MM.1S (cell line): ENCODE results near the gene SNRPB2.

ENCODE experiments used
- DNase-seq: peaks from one replicate; pipeline ENCODE4 v3.0.0-alpha.2; 2015
- H2AFZ ChIP-seq: fragments of 300-600 bp; sonication (generic); 2 replicates; pipeline ENCODE4 v1.6.0; 2016; ENCODE audit warnings: antibody characterized with exemption, low read length
- H3F3A ChIP-seq: fragments of 300-600 bp; sonication (generic); 2 replicates; pipeline ENCODE4 v1.6.1; 2016; ENCODE audit warnings: mild to moderate bottlenecking, antibody characterized with exemption, low read length, moderate library complexity, mixed read lengths; ENCODE audit not compliant: insufficient read depth
- H3K27ac ChIP-seq: fragments of 300-600 bp; sonication (generic); 2 replicates; pipeline ENCODE4 v1.5.1; 2016; ENCODE audit warnings: mild to moderate bottlenecking, low read length
- H3K27me3 ChIP-seq: fragments of 300-600 bp; sonication (generic); replicated peaks from 2 replicates; pipeline ENCODE4 v1.6.0; 2016; ENCODE audit warnings: low read length; ENCODE audit not compliant: insufficient read depth
- H3K36me3 ChIP-seq: fragments of 300-600 bp; sonication (generic); replicated peaks from 2 replicates; pipeline ENCODE4 v1.6.1; 2016; ENCODE audit warnings: mild to moderate bottlenecking, low read length, mixed read lengths; ENCODE audit not compliant: insufficient read depth
- H3K4me1 ChIP-seq: fragments of 300-600 bp; sonication (generic); 2 replicates; pipeline ENCODE4 v1.6.1; 2016; ENCODE audit warnings: low read length, mixed read lengths
- H3K4me2 ChIP-seq: fragments of 300-600 bp; sonication (generic); 2 replicates; pipeline ENCODE4 v1.6.0; 2016; ENCODE audit warnings: low read depth, low read length
- H3K4me3 ChIP-seq: fragments of 300-600 bp; sonication (generic); 2 replicates; pipeline ENCODE4 v1.5.1; 2016; ENCODE audit warnings: low read length, mixed read lengths
- H3K79me2 ChIP-seq: fragments of 300-600 bp; sonication (generic); 2 replicates; pipeline ENCODE4 v1.6.1; 2016; ENCODE audit warnings: mixed run types, low read length, mixed read lengths
- H3K9ac ChIP-seq: fragments of 300-600 bp; sonication (generic); 2 replicates; pipeline ENCODE4 v1.6.1; 2016; ENCODE audit warnings: low read length, mixed read lengths
- H3K9me2 ChIP-seq: fragments of 300-600 bp; sonication (generic); replicated peaks from 2 replicates; pipeline ENCODE4 v1.6.1; 2016; ENCODE audit warnings: mild to moderate bottlenecking, low read length, mixed read lengths; ENCODE audit not compliant: insufficient read depth
- H3K9me3 ChIP-seq: fragments of 300-600 bp; sonication (generic); replicated peaks from 2 replicates; pipeline ENCODE4 v1.6.1; 2016; ENCODE audit warnings: mild to moderate bottlenecking, low read length, mixed read lengths; ENCODE audit not compliant: insufficient read depth
- H4K20me1 ChIP-seq: fragments of 300-600 bp; sonication (generic); 2 replicates; pipeline ENCODE4 v1.6.1; 2016; ENCODE audit warnings: mild to moderate bottlenecking, low read length, moderate library complexity, mixed read lengths; ENCODE audit not compliant: insufficient read depth
- EZH2 ChIP-seq: fragments of 300-600 bp; sonication (generic); optimal IDR thresholded peaks from 2 replicates; pipeline ENCODE3; 2017; ENCODE audit warnings: low read depth, mild to moderate bottlenecking, antibody characterized with exemption, low read length, mixed read lengths
- EZH2phosphoT487 ChIP-seq: fragments of 300-600 bp; sonication (generic); IDR thresholded peaks from 2 replicates; pipeline ENCODE4 v1.6.1; 2018; ENCODE audit warnings: antibody characterized with exemption, low read length
- TF ChIP-seq, protein P1 (sequence below): fragments of 300-600 bp; sonication (generic); IDR thresholded peaks from 2 replicates; pipeline ENCODE4 v1.5.1; 2016; ENCODE audit warnings: antibody characterized with exemption, low read length, mixed read lengths

Gene SNRPB2

DNA sequence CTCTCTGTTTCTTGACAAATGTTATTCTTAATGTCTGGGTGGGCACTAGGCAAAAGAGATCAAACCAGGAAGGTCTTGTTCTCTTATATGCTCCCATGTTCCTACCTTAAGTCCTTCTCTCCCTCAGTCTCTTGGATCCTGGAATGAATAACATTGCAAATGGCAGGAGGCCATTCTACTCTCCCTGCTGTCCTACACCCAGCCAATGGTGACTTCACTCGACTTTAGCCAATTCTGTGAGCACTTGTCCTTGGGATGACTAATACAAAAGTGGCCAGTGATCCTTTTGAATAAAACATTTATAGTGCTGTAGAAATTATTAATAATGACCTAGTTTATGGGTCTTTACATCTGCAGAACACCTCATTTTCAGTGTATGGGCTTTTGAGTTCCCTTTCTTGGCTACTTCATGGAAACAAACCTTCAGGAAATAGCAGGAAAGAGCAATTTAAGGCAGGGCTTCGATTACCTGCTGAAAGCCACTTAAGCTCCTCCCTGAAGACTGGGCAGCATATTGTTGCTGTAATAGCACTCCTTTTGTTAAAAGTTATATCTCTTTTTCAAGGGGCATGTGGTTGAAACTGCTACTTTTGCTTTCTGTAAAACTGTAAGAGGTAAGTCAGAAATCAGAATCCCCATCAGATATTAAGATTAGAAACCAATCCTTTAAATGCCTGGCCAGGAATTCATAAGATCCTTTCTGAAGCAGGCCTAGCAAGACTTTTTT lies 28.8 kb downstream of the SNRPB2 start:
- no peaks in the 10 kb centered on the region for H3K9me2 ChIP-seq
- H3K27me3 ChIP-seq = 0 out of 2 replicates have a peak, but pooled peaks cover 11% of the 10 kb centered on the region
- H3K4me3 ChIP-seq = no peak overlapping the region
- H4K20me1 ChIP-seq = no peaks in the 10 kb centered on the region
- no peaks in the 10 kb centered on the region for H3K79me2 ChIP-seq
- 0 out of 2 replicates have a peak, but pooled peaks cover 9% of the 10 kb centered on the region for H3K4me1 ChIP-seq
- TF ChIP-seq EZH2 = no peak
- TF ChIP-seq, protein P1, sequence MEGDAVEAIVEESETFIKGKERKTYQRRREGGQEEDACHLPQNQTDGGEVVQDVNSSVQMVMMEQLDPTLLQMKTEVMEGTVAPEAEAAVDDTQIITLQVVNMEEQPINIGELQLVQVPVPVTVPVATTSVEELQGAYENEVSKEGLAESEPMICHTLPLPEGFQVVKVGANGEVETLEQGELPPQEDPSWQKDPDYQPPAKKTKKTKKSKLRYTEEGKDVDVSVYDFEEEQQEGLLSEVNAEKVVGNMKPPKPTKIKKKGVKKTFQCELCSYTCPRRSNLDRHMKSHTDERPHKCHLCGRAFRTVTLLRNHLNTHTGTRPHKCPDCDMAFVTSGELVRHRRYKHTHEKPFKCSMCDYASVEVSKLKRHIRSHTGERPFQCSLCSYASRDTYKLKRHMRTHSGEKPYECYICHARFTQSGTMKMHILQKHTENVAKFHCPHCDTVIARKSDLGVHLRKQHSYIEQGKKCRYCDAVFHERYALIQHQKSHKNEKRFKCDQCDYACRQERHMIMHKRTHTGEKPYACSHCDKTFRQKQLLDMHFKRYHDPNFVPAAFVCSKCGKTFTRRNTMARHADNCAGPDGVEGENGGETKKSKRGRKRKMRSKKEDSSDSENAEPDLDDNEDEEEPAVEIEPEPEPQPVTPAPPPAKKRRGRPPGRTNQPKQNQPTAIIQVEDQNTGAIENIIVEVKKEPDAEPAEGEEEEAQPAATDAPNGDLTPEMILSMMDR = no peak
- no peak for TF ChIP-seq EZH2phosphoT487
- H3K9ac ChIP-seq = no peak overlapping the region
- no peak overlapping the region for H3K4me2 ChIP-seq
- no peak overlapping the region for H2AFZ ChIP-seq
- 0 out of 2 replicates have a peak, but pooled peaks cover 3% of the 10 kb centered on the region for H3F3A ChIP-seq
- H3K27ac ChIP-seq = no peak overlapping the region
- DNase-seq = peak; percentile 53
- H3K36me3 ChIP-seq = no peaks in the 10 kb centered on the region
- H3K9me3 ChIP-seq = no peaks in the 10 kb centered on the region

DNA sequence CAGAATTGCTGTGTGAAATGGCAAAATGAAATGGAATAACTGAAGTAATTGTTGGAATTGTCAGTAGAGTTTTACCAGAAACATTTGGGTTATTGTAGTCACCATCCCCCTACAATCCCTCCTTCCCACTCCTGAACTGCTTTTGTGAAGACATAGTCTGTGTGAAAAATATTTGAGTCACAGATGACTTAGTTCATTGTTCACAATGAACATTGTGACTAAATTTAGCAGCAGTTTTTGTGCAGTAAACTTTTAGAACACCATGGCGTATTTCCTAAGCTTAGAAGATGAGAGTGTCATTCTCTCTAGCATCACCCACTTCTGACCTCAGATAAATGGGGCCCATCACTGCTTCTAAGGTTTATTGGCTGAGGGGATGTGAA lies 29.3 kb downstream of the SNRPB2 start:
- Histone ChIP-seq H3K4me2 (no peak overlapping the region), H3K9me3 (no peaks in the 10 kb centered on the region), H3F3A (0 out of 2 replicates have a peak, but pooled peaks cover 3% of the 10 kb centered on the region), H3K79me2 (no peaks in the 10 kb centered on the region), H3K9me2 (no peaks in the 10 kb centered on the region), H3K4me1 (0 out of 2 replicates have a peak, but pooled peaks cover 9% of the 10 kb centered on the region), H3K9ac (no peak overlapping the region), H3K36me3 (no peaks in the 10 kb centered on the region), H3K27ac (no peak overlapping the region), H2AFZ (no peak overlapping the region), H3K27me3 (0 out of 2 replicates have a peak, but pooled peaks cover 11% of the 10 kb centered on the region), H3K4me3 (no peak overlapping the region), H4K20me1 (no peaks in the 10 kb centered on the region)
- TF ChIP-seq, protein P1 = no peak
- no peak for TF ChIP-seq EZH2phosphoT487
- no peak for TF ChIP-seq EZH2
- no peak for DNase-seq

DNA sequence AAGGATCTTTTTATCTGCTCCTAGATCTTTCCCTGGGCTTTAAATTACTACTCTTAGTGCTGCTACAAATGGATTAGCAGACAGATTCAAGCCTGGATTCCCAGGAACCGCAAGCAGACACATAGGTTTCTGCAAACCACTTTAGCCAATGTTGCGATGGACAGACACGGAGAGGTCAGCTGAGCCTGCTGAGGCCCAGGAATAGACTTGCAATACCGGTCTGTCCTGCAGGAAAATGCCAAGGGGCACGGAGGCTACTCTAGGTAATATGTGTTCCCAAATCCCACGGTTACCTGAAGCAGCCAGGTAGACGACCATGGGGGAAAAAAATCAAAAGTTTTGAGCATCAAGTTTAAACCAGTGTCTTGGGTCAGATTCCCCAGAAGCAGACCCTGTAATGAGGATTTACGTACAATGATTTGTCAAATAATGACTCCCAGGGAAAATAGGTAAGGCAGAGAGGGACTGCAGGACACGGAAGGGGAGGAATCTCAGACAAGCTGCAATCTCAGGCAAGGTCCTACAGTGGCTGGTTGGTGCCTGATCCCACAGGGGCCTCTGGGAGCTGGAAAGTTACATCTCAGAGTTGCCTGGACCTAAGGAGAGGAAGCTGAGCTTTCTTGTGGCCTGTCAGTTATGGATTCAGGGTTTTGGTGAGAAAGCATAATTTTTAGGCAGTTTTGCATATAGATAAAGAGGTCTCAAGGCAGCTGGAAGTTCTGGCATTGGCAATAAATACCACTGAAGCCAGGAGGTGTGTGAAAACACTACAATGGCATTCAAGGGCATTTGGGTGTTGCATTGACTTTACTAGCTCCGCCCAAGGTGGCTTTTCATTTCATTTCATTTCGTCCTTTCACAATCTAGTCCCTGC lies 30.8 kb downstream of the SNRPB2 start:
- no peaks in the 10 kb centered on the region for H3K9me2 ChIP-seq
- no peaks in the 10 kb centered on the region for H3K9me3 ChIP-seq
- H3K9ac ChIP-seq = no peak overlapping the region
- H2AFZ ChIP-seq = no peak overlapping the region
- 0 out of 2 replicates have a peak, but pooled peaks cover 3% of the 10 kb centered on the region for H3F3A ChIP-seq
- 0 out of 2 replicates have a peak, but pooled peaks cover 11% of the 10 kb centered on the region for H3K27me3 ChIP-seq
- no peaks in the 10 kb centered on the region for H4K20me1 ChIP-seq
- no peak overlapping the region for H3K27ac ChIP-seq
- 0 out of 2 replicates have a peak, but pooled peaks cover 9% of the 10 kb centered on the region for H3K4me1 ChIP-seq
- DNase-seq = no peak
- H3K4me2 ChIP-seq = no peak overlapping the region
- H3K79me2 ChIP-seq = no peaks in the 10 kb centered on the region
- H3K4me3 ChIP-seq = no peak overlapping the region
- TF ChIP-seq EZH2phosphoT487 (no peak), EZH2 (no peak)
- TF ChIP-seq, protein P1 = no peak
- H3K36me3 ChIP-seq = no peaks in the 10 kb centered on the region
